Mesendoderm (in vitro differentiated cells): ENCODE results near the gene SLC25A13. TPM values are rescaled to one million over a fixed set of nuclear protein-coding genes. Genes with fewer than 3 reads are reported as not detected.
A peak's percentile ranks its signal among the peaks of the same experiment; 100 is the strongest.

ENCODE experiments used
- DNase-seq: peaks from one replicate; pipeline ENCODE4 v3.0.0; 2013
- H2AK5ac ChIP-seq: 2 replicates; pipeline ENCODE4 v1.6.1; 2013; ENCODE audit warnings: low read length, inconsistent platforms
- H2BK120ac ChIP-seq: 2 replicates; pipeline ENCODE4 v1.6.1; 2013; ENCODE audit warnings: low read depth, mild to moderate bottlenecking, low read length, moderate library complexity, mixed read lengths
- H2BK15ac ChIP-seq: replicated peaks from 2 replicates; pipeline ENCODE4 v1.6.1; 2013; ENCODE audit warnings: low read depth, mild to moderate bottlenecking, moderate library complexity
- H2BK5ac ChIP-seq: 2 replicates; pipeline ENCODE4 v1.6.1; 2013; ENCODE audit warnings: low read length, inconsistent platforms
- H3K18ac ChIP-seq: 2 replicates; pipeline ENCODE4 v1.6.1; 2013; ENCODE audit warnings: mild to moderate bottlenecking, low read length, mixed read lengths
- H3K23ac ChIP-seq: one replicate; pipeline ENCODE4 v1.6.1; 2013; ENCODE audit warnings: low read length
- H3K27ac ChIP-seq: 2 replicates; pipeline ENCODE4 v1.5.1; 2013; ENCODE audit warnings: low read depth, mild to moderate bottlenecking, inconsistent platforms, low read length, moderate library complexity
- H3K27me3 ChIP-seq: 2 replicates; pipeline ENCODE4 v1.6.1; 2013; ENCODE audit warnings: low read length, control low read depth, mild to moderate bottlenecking, inconsistent platforms; ENCODE audit not compliant: insufficient read depth, poor library complexity
- H3K36me3 ChIP-seq: 2 replicates; pipeline ENCODE4 v1.6.1; 2013; ENCODE audit warnings: low read length, inconsistent platforms; ENCODE audit not compliant: control insufficient read depth, insufficient read depth
- H3K4ac ChIP-seq: one replicate; pipeline ENCODE4 v1.6.1; 2013; ENCODE audit warnings: low read depth, mild to moderate bottlenecking, low read length, moderate library complexity
- H3K4me1 ChIP-seq: 2 replicates; pipeline ENCODE4 v1.6.1; 2013; ENCODE audit warnings: low read depth, low read length, inconsistent platforms; ENCODE audit not compliant: control insufficient read depth
- H3K4me2 ChIP-seq: 2 replicates; pipeline ENCODE4 v1.6.1; 2013; ENCODE audit warnings: low read length
- H3K4me3 ChIP-seq: 2 replicates; pipeline ENCODE4 v1.5.1; 2013; ENCODE audit warnings: mild to moderate bottlenecking, low read length
- H3K56ac ChIP-seq: one replicate; pipeline ENCODE4 v1.6.1; 2013; ENCODE audit warnings: low read length
- H3K79me1 ChIP-seq: 2 replicates; pipeline ENCODE4 v1.6.1; 2013; ENCODE audit warnings: low read length, inconsistent platforms
- H3K79me2 ChIP-seq: 2 replicates; pipeline ENCODE4 v1.6.1; 2013; ENCODE audit warnings: mild to moderate bottlenecking, low read length; ENCODE audit not compliant: control insufficient read depth, insufficient read depth
- H3K9ac ChIP-seq: 2 replicates; pipeline ENCODE4 v1.6.1; 2013; ENCODE audit warnings: low read length, inconsistent platforms
- H4K5ac ChIP-seq: one replicate; pipeline ENCODE4 v1.6.1; 2013; ENCODE audit warnings: low read length
- H4K8ac ChIP-seq: one replicate; pipeline ENCODE4 v1.6.1; 2013; ENCODE audit warnings: low read depth, mild to moderate bottlenecking, control low read depth, low read length, moderate library complexity
- WGBS: extraction: QIAGEN DNeasy Blood & Tissue Kit; methylation state at CpG from one replicate; pipeline ENCODE4 v1.1.7; 2013; ENCODE audit warnings: low lambda C conversion rate, missing lambda C conversion rate; ENCODE audit not compliant: insufficient coverage; ENCODE audit errors: extremely low coverage; 5-methylcytosine and 5-hydroxymethylcytosine counted together
- small RNA-seq: library from polyadenylated mRNA; stranded (forward); fragments of <200 nt; extraction: miRNeasy Mini kit (QIAGEN cat#:217004); gene quantifications from one replicate; pipeline ENCODE3, GENCODE V24; 2013; ENCODE audit not compliant: insufficient read depth

SLC25A13 gene

DNA sequence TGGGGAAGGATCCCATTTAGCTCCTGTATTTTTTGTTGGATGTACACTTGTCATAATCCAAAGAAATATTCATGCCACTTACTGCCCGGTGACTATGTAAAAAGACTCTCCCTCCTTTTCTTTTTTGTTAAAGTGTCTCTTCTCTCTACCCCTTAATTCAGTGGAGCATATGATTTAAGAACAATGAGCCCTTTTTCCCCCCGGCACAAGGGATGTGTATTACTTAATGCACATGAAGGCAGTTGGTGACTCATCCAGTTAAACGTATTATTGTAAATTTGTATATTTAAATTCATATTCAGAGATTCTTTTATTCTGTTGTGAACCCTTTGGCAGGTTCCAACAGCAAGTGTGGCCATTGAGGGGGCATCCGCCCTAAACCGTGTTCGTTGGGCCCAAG is 241.9 kb downstream of the SLC25A13 start:
- Histone ChIP-seq H3K56ac (no peak overlapping the region), H3K79me1 (no peaks in the 10 kb centered on the region), H2BK5ac (no peak overlapping the region), H3K27me3 (no peaks in the 10 kb centered on the region), H3K36me3 (no peaks in the 10 kb centered on the region), H4K5ac (no peak overlapping the region), H3K27ac (no peak overlapping the region), H2BK120ac (no peak overlapping the region), H2AK5ac (no peak overlapping the region), H3K4me3 (no peak overlapping the region), H3K79me2 (no peaks in the 10 kb centered on the region), H3K4me2 (no peak overlapping the region), H3K18ac (no peak overlapping the region), H2BK15ac (no peak overlapping the region), H4K8ac (no peak overlapping the region), H3K23ac (no peak overlapping the region), H3K4me1 (no peaks in the 10 kb centered on the region), H3K4ac (no peak overlapping the region), H3K9ac (no peak overlapping the region)
- no CpG with 5 or more reads among the region's 6 CpGs for WGBS
- DNase-seq: no peak

GRCh38 chr7:96076350-96076707 is 245.6 kb downstream of the SLC25A13 start:
- no peak for DNase-seq
- no peak overlapping the region for H3K9ac ChIP-seq
- no peaks in the 10 kb centered on the region for H3K4me1 ChIP-seq
- no peak overlapping the region for H4K5ac ChIP-seq
- no peaks in the 10 kb centered on the region for H3K79me1 ChIP-seq
- no peak overlapping the region for H3K27ac ChIP-seq
- H3K4me2 ChIP-seq: peak overlapping the region; percentile 95
- no peak overlapping the region for H2BK5ac ChIP-seq
- H4K8ac ChIP-seq: no peak overlapping the region
- H3K56ac ChIP-seq: no peak overlapping the region
- H3K4me3 ChIP-seq: no peak overlapping the region
- H3K36me3 ChIP-seq: no peaks in the 10 kb centered on the region
- no peak overlapping the region for H2AK5ac ChIP-seq
- H3K23ac ChIP-seq: no peak overlapping the region
- WGBS: no CpG with 5 or more reads among the region's 10 CpGs
- H2BK120ac ChIP-seq: no peak overlapping the region
- no peaks in the 10 kb centered on the region for H3K27me3 ChIP-seq
- H2BK15ac ChIP-seq: no peak overlapping the region
- H3K79me2 ChIP-seq: no peaks in the 10 kb centered on the region
- no peak overlapping the region for H3K18ac ChIP-seq
- no peak overlapping the region for H3K4ac ChIP-seq

- Histone ChIP-seq H3K27me3 (no peaks in the 10 kb centered on the region), H3K9ac (peak overlapping the region; percentile 59), H3K23ac (no peak overlapping the region), H3K4me3 (peak overlapping the region; percentile 31), H3K27ac (no peak overlapping the region), H3K4me1 (no peaks in the 10 kb centered on the region), H3K4ac (no peak overlapping the region), H3K79me1 (no peaks in the 10 kb centered on the region), H2AK5ac (no peak overlapping the region), H3K4me2 (peak overlapping the region; percentile 95), H2BK120ac (no peak overlapping the region), H4K8ac (no peak overlapping the region), H3K36me3 (no peaks in the 10 kb centered on the region), H3K56ac (peak overlapping the region; percentile 80), H4K5ac (no peak overlapping the region), H3K79me2 (no peaks in the 10 kb centered on the region), H2BK15ac (no peak overlapping the region), H2BK5ac (no peak overlapping the region), H3K18ac (no peak overlapping the region)
- WGBS: no CpG with 5 or more reads among the region's 47 CpGs
- DNase-seq: peak; percentile 72
Measured at GRCh38 chr7:96075510-96076349, 246.2 kb downstream of the SLC25A13 start.

- Histone ChIP-seq H3K18ac (no peak overlapping the region), H3K27ac (no peak overlapping the region), H3K27me3 (no peaks in the 10 kb centered on the region), H3K4me3 (no peak overlapping the region), H3K4ac (no peak overlapping the region), H4K5ac (no peak overlapping the region), H3K56ac (no peak overlapping the region), H2BK5ac (no peak overlapping the region), H3K36me3 (no peaks in the 10 kb centered on the region), H2AK5ac (no peak overlapping the region), H3K4me2 (no peak overlapping the region), H2BK120ac (no peak overlapping the region), H3K4me1 (no peaks in the 10 kb centered on the region), H2BK15ac (no peak overlapping the region), H3K9ac (no peak overlapping the region), H3K23ac (no peak overlapping the region), H3K79me1 (no peaks in the 10 kb centered on the region), H3K79me2 (no peaks in the 10 kb centered on the region), H4K8ac (no peak overlapping the region)
- WGBS: no CpG with 5 or more reads among the region's 1 CpG
- no peak for DNase-seq
Measured at GRCh38 chr7:96074871-96075270, 247.0 kb downstream of the SLC25A13 start.

Small RNAs within 50 kb of the gene (small RNA-seq; reads per million reads assigned to genes)
- gene AC084368.1 (not detected), gene MIR591 (not detected), gene RNU6-364P (not detected), gene RNU6-532P (not detected)
